ENCODE data around the gene OAS3.
A peak's percentile ranks its signal among the peaks of the same experiment; 100 is the strongest.
"Not testable (repeated sequence)": the region's sequence is repeated elsewhere in the genome, so short reads cannot be mapped to it uniquely, and the experiment has no call there.

OAS3 gene

GRCh38 chr12:112907415-112908157, 30.7 kb upstream of the OAS3 start:
- no peaks in the 10 kb centered on the region for H3K9me3 ChIP-seq (ENCODE audit: low read length)
- H3K9ac ChIP-seq (ENCODE audit: low read length) = no peak overlapping the region
- peaks cover 17% of the 10 kb centered on the region for H3K4me1 ChIP-seq (ENCODE audit: insufficient read depth, low read length)
- H3K27me3 ChIP-seq (ENCODE audit: control insufficient read depth in 1 of 2, insufficient read depth in 2 of 2, low read length in 2 of 2) = no peaks in the 10 kb centered on the region
- H3K4me3 ChIP-seq (ENCODE audit: low read depth in 1 of 2, low read length in 2 of 2) = peak overlapping the region; percentile 22 to 69
- no peak overlapping the region for H3K27ac ChIP-seq (ENCODE audit: low read depth, low read length)
- H3K36me3 ChIP-seq (ENCODE audit: insufficient read depth, low read length) = no peaks in the 10 kb centered on the region

GRCh38 chr12:112908548-112908947, 29.7 kb upstream of the OAS3 start:
- H3K27ac ChIP-seq (ENCODE audit: low read depth, low read length) = no peak overlapping the region
- H3K9me3 ChIP-seq (ENCODE audit: low read length) = no peaks in the 10 kb centered on the region
- H3K9ac ChIP-seq (ENCODE audit: low read length) = no peak overlapping the region
- peak overlapping the region in 1 of 2 donors; percentile 69 for H3K4me3 ChIP-seq (ENCODE audit: low read depth in 1 of 2, low read length in 2 of 2)
- peaks cover 17% of the 10 kb centered on the region for H3K4me1 ChIP-seq (ENCODE audit: insufficient read depth, low read length)
- no peaks in the 10 kb centered on the region for H3K36me3 ChIP-seq (ENCODE audit: insufficient read depth, low read length)
- no peaks in the 10 kb centered on the region for H3K27me3 ChIP-seq (ENCODE audit: control insufficient read depth in 1 of 2, insufficient read depth in 2 of 2, low read length in 2 of 2)

- H3K27ac ChIP-seq (ENCODE audit: low read depth, low read length) = no peak overlapping the region
- no peaks in the 10 kb centered on the region for H3K36me3 ChIP-seq (ENCODE audit: insufficient read depth, low read length)
- no peaks in the 10 kb centered on the region for H3K27me3 ChIP-seq (ENCODE audit: control insufficient read depth in 1 of 2, insufficient read depth in 2 of 2, low read length in 2 of 2)
- no peaks in the 10 kb centered on the region for H3K9me3 ChIP-seq (ENCODE audit: low read length)
- H3K4me1 ChIP-seq (ENCODE audit: insufficient read depth, low read length) = peaks cover 17% of the 10 kb centered on the region
- H3K9ac ChIP-seq (ENCODE audit: low read length) = no peak overlapping the region
- H3K4me3 ChIP-seq (ENCODE audit: low read depth in 1 of 2, low read length in 2 of 2) = no peak overlapping the region
Measured at GRCh38 chr12:112909693-112910092, 28.6 kb upstream of the OAS3 start.

GRCh38 chr12:112913038-112913688, 25.1 kb upstream of the OAS3 start:
- Histone ChIP-seq H3K4me1 (ENCODE audit: insufficient read depth, low read length) (no peaks in the 10 kb centered on the region), H3K9ac (ENCODE audit: low read length) (no peak overlapping the region), H3K4me3 (ENCODE audit: low read depth in 1 of 2, low read length in 2 of 2) (no peak overlapping the region), H3K9me3 (ENCODE audit: low read length) (no peaks in the 10 kb centered on the region), H3K36me3 (ENCODE audit: insufficient read depth, low read length) (peaks cover 18% of the 10 kb centered on the region), H3K27ac (ENCODE audit: low read depth, low read length) (no peak overlapping the region), H3K27me3 (ENCODE audit: control insufficient read depth in 1 of 2, insufficient read depth in 2 of 2, low read length in 2 of 2) (no peaks in the 10 kb centered on the region)

- H3K27me3 ChIP-seq (ENCODE audit: control insufficient read depth in 1 of 2, insufficient read depth in 2 of 2, low read length in 2 of 2); H3K4me1 ChIP-seq (ENCODE audit: insufficient read depth, low read length); H3K9me3 ChIP-seq (ENCODE audit: low read length); H3K4me3 ChIP-seq (ENCODE audit: low read depth in 1 of 2, low read length in 2 of 2); H3K9ac ChIP-seq (ENCODE audit: low read length); H3K27ac ChIP-seq (ENCODE audit: low read depth, low read length): not testable (repeated sequence)
- peaks cover 25% of the 10 kb centered on the region for H3K36me3 ChIP-seq (ENCODE audit: insufficient read depth, low read length)
Measured at GRCh38 chr12:112913888-112914287, 24.4 kb upstream of the OAS3 start.

- peaks cover 26% of the 10 kb centered on the region for H3K36me3 ChIP-seq (ENCODE audit: insufficient read depth, low read length)
- no peak overlapping the region for H3K4me3 ChIP-seq (ENCODE audit: low read depth in 1 of 2, low read length in 2 of 2)
- H3K9me3 ChIP-seq (ENCODE audit: low read length) = no peaks in the 10 kb centered on the region
- no peaks in the 10 kb centered on the region for H3K27me3 ChIP-seq (ENCODE audit: control insufficient read depth in 1 of 2, insufficient read depth in 2 of 2, low read length in 2 of 2)
- no peak overlapping the region for H3K9ac ChIP-seq (ENCODE audit: low read length)
- no peaks in the 10 kb centered on the region for H3K4me1 ChIP-seq (ENCODE audit: insufficient read depth, low read length)
- H3K27ac ChIP-seq (ENCODE audit: low read depth, low read length) = no peak overlapping the region
Measured at GRCh38 chr12:112916270-112916669, 22.0 kb upstream of the OAS3 start.

GRCh38 chr12:112919121-112919520, 19.2 kb upstream of the OAS3 start:
- Histone ChIP-seq H3K4me3 (ENCODE audit: low read depth in 1 of 2, low read length in 2 of 2) (no peak overlapping the region), H3K27me3 (ENCODE audit: control insufficient read depth in 1 of 2, insufficient read depth in 2 of 2, low read length in 2 of 2) (no peaks in the 10 kb centered on the region), H3K9me3 (ENCODE audit: low read length) (no peaks in the 10 kb centered on the region), H3K27ac (ENCODE audit: low read depth, low read length) (no peak overlapping the region), H3K36me3 (ENCODE audit: insufficient read depth, low read length) (peaks cover 26% of the 10 kb centered on the region), H3K9ac (ENCODE audit: low read length) (no peak overlapping the region), H3K4me1 (ENCODE audit: insufficient read depth, low read length) (no peaks in the 10 kb centered on the region)

- Histone ChIP-seq H3K4me3 (ENCODE audit: low read depth in 1 of 2, low read length in 2 of 2) (no peak overlapping the region), H3K27ac (ENCODE audit: low read depth, low read length) (no peak overlapping the region), H3K36me3 (ENCODE audit: insufficient read depth, low read length) (no peaks in the 10 kb centered on the region), H3K9ac (ENCODE audit: low read length) (no peak overlapping the region), H3K4me1 (ENCODE audit: insufficient read depth, low read length) (no peaks in the 10 kb centered on the region), H3K9me3 (ENCODE audit: low read length) (no peaks in the 10 kb centered on the region), H3K27me3 (ENCODE audit: control insufficient read depth in 1 of 2, insufficient read depth in 2 of 2, low read length in 2 of 2) (no peaks in the 10 kb centered on the region)
Measured at GRCh38 chr12:112924986-112925385, 13.3 kb upstream of the OAS3 start.

- not testable (repeated sequence) for H3K27ac ChIP-seq (ENCODE audit: low read depth, low read length); H3K4me3 ChIP-seq (ENCODE audit: low read depth in 1 of 2, low read length in 2 of 2); H3K36me3 ChIP-seq (ENCODE audit: insufficient read depth, low read length); H3K4me1 ChIP-seq (ENCODE audit: insufficient read depth, low read length); H3K9ac ChIP-seq (ENCODE audit: low read length); H3K9me3 ChIP-seq (ENCODE audit: low read length); H3K27me3 ChIP-seq (ENCODE audit: control insufficient read depth in 1 of 2, insufficient read depth in 2 of 2, low read length in 2 of 2)
Measured at GRCh38 chr12:112926416-112927033, 11.7 kb upstream of the OAS3 start.

GRCh38 chr12:112927475-112927874, 10.8 kb upstream of the OAS3 start:
- H3K4me3 ChIP-seq (ENCODE audit: low read depth in 1 of 2, low read length in 2 of 2) = no peak overlapping the region
- H3K4me1 ChIP-seq (ENCODE audit: insufficient read depth, low read length) = no peaks in the 10 kb centered on the region
- H3K9ac ChIP-seq (ENCODE audit: low read length) = no peak overlapping the region
- H3K9me3 ChIP-seq (ENCODE audit: low read length) = no peaks in the 10 kb centered on the region
- no peaks in the 10 kb centered on the region for H3K36me3 ChIP-seq (ENCODE audit: insufficient read depth, low read length)
- H3K27ac ChIP-seq (ENCODE audit: low read depth, low read length) = no peak overlapping the region
- H3K27me3 ChIP-seq (ENCODE audit: control insufficient read depth in 1 of 2, insufficient read depth in 2 of 2, low read length in 2 of 2) = no peaks in the 10 kb centered on the region

- no peaks in the 10 kb centered on the region for H3K27me3 ChIP-seq (ENCODE audit: control insufficient read depth in 1 of 2, insufficient read depth in 2 of 2, low read length in 2 of 2)
- H3K4me3 ChIP-seq (ENCODE audit: low read depth in 1 of 2, low read length in 2 of 2) = no peak overlapping the region
- H3K36me3 ChIP-seq (ENCODE audit: insufficient read depth, low read length) = no peaks in the 10 kb centered on the region
- H3K9ac ChIP-seq (ENCODE audit: low read length) = no peak overlapping the region
- no peak overlapping the region for H3K27ac ChIP-seq (ENCODE audit: low read depth, low read length)
- no peaks in the 10 kb centered on the region for H3K9me3 ChIP-seq (ENCODE audit: low read length)
- no peaks in the 10 kb centered on the region for H3K4me1 ChIP-seq (ENCODE audit: insufficient read depth, low read length)
Measured at GRCh38 chr12:112927925-112928324, 10.3 kb upstream of the OAS3 start.

Measured in muscle layer of colon (tissue), 2 donors.